GM19238 (cell line): ENCODE results near the gene RGS6.

Experiments used
- DNase-seq: peaks from one replicate; pipeline ENCODE4 v3.0.0; 2011; ENCODE audit warnings: low spot score; ENCODE audit not compliant: insufficient read length

RGS6 gene

DNA sequence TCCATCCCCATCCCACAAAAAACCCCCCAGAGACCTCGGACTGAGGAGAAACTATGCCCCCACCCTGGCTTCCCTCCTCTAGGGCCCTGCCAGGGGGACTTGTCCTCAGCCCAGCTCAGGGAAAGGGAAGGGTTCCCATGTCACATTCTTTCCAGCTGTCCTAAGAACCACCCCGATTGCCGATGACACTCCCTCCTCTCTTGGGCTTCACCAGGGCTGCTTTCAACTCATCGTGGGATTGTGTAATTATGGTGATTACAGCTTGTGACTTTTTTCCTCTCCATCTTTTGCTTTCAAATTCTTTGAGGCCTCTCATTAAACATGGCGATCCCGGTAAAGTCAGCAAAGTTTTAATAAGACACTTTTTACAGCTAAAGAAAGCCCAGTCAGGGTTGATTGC, 617.6 kb downstream of the RGS6 start:
- DNase-seq: no peak

GRCh38 chr14:72550513-72550912, 618.3 kb downstream of the RGS6 start:
- DNase-seq: no peak

- no peak for DNase-seq
These were observed 620.0 kb downstream of the RGS6 start for GRCh38 chr14:72552236-72552635.

DNA sequence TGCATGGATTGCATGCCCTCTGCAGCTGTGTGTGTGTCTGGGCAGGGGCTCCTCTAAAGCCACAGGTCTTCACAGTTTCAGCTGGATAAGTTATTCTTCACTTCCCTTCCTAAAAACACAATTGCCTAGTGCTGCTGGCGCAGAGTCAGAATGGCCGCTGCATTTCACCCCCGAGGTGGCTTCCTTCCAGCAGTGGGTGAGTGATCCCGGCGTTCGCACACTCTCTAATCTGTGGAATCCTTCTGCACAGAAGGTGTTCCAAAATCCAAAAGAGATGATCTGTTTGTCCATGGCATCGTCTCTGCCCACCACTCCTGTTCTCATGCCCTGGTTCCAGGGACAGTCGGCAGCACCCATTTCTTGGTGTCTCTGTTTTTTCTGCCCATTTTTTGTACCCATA, 620.9 kb downstream of the RGS6 start:
- no peak for DNase-seq

- no peak for DNase-seq
These were observed 621.4 kb downstream of the RGS6 start for GRCh38 chr14:72553656-72554055.

- no peak for DNase-seq
These were observed 622.2 kb downstream of the RGS6 start for GRCh38 chr14:72554401-72554800.

- no peak for DNase-seq
These were observed 622.9 kb downstream of the RGS6 start for GRCh38 chr14:72554994-72555608.

GRCh38 chr14:72555609-72556000, 623.4 kb downstream of the RGS6 start:
- DNase-seq: no peak

DNA sequence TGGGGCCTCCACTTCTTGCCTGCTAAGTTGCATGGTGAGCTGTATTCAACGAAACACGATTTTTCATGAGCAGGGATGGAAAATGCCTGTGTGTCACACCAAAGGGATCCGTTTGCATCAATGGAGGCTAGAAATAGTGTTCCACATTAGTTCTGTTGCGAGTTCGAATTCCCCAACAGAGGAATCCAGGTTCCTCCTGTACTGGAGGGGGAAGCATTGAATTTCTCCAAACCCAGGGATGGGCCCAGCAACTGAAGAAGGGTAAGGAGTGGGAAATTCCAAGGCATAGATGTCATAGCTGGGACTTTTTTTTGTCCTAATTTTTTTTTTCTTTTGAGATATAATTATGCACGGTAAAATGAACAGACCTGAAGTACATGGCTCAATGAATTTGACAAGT, 625.4 kb downstream of the RGS6 start:
- no peak for DNase-seq

DNA sequence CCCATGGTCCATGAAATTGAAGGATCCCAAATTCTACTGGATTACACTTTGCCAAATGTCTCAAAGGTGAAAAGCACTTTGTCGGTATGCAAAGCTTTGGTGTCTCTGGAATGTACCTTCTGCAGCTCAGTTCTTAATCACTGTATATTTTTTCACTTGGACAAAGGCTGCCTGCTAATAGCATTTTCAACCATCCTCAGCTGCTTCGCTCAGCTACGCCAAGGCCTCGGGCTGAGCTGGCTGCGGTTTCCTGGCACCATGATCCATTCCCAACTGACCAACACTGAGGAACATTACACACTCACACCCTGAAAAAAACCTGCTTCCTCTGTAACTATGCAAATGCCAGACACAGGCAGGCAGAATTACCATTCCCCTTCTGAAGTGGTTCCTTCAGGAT, 626.5 kb downstream of the RGS6 start:
- no peak for DNase-seq

DNA sequence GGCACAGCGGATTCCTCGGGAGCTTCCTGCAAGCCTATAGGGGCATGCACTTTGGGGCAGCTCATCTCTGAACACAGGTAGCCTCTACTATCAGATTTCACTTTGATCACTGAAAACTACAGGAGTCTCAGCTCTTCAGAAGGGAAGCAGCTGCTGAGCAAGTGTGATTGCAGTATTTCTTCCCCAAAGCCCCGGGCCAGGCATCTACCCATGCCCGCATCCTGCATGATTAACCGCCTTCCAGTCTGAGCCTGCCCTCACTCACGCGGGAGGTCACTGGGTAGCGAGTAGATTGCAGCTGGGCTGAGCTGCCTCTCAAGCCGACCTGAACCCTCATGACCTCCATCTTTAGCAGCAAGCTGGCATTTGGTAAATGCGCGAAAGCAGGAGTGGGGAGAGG, 627.0 kb downstream of the RGS6 start:
- no peak for DNase-seq

- DNase-seq: no peak
These were observed 627.5 kb downstream of the RGS6 start for GRCh38 chr14:72559669-72560255.

DNA sequence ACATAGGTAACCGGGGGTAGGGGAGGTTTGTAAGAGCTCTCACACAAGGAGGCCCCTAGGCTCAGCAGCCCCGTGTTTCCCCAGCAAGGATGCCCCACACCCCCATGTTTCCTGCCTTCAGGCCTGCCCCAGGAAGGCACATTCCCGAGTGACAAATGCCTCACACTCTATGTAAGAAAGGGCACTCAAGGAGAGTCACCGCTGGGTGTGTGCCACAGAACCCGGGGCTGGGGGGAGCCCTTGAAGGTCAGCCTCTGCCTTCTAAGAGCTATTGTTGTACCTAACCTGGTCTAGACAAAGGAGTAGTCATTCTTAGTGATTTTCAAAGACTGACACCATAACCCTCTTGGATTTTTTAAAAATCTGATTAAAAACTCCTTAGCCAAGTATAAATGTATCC, 628.1 kb downstream of the RGS6 start:
- DNase-seq: no peak

DNA sequence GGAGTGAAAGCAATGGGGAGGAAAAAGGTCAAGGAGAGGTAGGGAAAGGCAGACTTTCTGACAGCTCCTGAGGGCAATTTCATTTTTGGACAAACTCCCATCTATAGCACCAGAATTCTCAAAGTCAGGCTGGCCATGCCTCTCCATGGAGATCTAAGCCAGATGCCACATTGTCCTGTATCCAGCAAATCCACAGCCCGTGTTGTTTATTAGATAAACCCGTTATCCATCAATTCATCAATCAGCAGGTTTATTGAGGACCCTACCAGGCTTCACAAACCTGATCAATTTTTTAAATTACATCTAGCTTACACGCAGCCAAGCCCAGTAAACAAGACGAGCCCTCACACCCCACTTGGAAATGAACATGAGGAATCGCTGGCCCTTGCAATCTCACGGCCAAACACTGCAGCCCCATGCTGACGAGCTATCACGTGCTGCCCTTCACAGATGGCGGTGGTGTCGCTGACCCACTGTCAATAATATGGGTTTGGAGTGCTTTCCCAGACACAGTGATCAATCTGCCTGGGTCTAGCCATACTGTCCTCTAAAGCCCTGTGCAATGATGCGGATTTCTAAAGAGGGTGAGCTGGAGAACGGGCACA, 628.8 kb downstream of the RGS6 start:
- DNase-seq: no peak

DNA sequence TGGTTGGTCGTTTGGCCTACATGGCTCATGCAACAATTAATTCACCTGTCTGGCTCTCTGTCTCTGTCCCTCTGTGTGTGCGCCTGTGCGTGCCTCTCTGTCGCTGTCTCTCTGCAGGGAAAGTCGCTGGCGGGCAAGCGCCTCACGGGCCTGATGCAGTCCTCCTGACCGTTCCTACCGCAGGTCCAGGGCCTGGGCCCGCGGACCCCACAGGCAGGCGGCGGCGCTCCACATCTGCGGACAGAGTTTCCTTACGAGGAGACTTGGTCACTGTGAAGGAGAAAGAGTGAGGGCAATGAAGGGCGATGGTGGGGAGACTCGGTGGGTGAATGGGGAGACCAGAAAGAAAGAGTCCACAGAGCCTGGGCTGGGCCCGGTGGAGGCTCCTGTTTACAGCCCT, 630.1 kb downstream of the RGS6 start:
- DNase-seq: no peak

DNA sequence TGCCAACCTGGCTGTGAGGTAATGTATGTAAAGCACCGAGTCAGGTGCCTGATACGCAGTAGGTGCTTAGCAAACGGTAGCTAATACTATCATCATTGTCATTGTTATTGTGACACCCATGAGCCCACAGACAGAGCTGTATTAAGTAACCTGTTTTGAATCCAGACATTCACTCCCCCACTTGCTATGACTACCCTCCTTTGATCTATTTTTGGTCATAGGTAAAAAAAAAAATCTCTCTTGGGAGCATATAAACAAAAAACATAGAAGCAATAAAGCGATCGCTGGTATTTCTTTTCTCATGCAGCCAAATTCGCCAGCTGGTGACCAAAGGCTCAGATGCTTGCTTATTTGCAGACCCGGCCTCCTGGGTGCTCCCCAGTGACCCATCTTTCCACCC, 631.4 kb downstream of the RGS6 start:
- no peak for DNase-seq

GRCh38 chr14:72565149-72565559, 632.9 kb downstream of the RGS6 start:
- no peak for DNase-seq

- no peak for DNase-seq
These were observed 633.7 kb downstream of the RGS6 start for GRCh38 chr14:72565917-72566316.

GRCh38 chr14:72567226-72567625, 635.0 kb downstream of the RGS6 start:
- DNase-seq: no peak

GRCh38 chr14:72568296-72568992, 636.2 kb downstream of the RGS6 start:
- DNase-seq: no peak

DNA sequence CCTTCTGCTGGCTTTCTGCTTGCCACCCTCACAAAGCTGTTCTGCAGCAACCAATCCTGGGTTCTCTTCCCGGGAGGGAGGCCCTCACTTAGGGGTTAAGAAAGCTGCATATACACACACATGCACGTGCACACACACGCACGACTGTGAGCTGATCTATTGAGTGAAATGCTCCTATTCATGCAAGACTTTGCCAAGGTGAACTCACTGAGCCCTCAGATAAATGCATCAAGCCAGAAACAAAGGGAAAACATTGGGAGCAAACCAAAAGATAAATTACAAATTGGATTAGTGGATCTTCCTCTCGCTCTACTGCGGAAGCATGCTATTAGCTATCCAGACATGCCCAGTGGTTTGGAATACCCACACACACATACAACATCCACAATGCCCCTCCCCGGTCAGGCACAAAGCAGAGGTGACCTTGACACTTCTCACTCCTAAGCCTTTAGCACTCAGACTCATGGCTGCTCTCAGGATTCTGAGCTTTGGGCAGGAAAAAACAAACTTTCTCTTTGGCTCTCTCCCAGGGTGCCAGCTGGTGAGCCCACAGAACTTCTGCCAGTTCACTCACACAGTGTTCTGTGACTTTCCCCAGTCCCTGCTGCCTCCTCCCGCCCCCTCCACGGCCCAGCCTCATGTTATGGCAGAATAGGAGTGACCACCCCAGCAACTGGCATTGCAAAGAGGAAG, 641.6 kb downstream of the RGS6 start:
- DNase-seq: no peak

DNA sequence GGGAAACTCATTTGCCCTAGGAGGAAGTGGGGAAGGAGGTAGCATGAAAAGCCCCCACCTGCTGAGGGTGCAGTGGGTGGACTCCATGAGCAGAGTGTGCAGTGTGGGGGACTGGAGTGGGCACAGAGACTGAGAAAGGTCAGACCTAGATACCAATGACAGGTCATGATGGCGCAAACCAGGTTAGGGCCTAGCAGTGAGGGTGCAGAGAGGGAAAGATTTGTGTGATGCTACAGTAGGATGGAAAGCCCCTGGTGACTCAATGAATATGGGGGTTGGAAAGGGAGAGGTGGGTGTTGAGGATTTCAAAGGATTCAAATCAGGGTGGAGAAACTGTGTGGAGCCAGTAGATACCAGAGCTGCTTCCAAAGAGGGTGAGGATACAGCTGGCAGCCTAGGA, 642.5 kb downstream of the RGS6 start:
- DNase-seq: no peak
